COR-L47 (cell line): ENCODE results near the gene DOCK1.
"Not testable (repeated sequence)": the region's sequence is repeated elsewhere in the genome, so short reads cannot be mapped to it uniquely, and the experiment has no call there.

Source experiments
- DNase-seq: peaks from one replicate; lab custom pipeline; 2025; lab: John Stamatoyannopoulos, UW

The DOCK1 gene

DNA sequence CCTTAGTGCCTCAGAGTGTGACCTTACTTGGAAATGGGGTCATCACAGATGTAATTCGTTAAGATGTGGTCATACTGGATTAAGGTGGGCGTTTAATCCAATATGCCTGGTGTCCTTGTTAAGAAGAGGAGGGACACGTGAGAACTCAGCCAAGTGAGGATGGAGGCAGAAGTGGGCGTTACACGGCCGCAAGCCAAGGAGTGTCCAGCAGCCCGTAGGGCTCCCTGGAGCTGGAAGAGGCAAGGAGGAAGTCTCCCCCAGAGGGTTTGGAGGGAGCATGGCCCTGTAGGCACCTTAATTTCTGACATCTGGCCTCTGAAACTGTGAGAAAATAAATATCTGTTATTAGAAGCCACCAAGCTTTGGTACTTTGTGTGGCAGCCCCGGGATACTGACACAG is 21.3 kb downstream of the DOCK1 start:
- no peak for DNase-seq

DNA sequence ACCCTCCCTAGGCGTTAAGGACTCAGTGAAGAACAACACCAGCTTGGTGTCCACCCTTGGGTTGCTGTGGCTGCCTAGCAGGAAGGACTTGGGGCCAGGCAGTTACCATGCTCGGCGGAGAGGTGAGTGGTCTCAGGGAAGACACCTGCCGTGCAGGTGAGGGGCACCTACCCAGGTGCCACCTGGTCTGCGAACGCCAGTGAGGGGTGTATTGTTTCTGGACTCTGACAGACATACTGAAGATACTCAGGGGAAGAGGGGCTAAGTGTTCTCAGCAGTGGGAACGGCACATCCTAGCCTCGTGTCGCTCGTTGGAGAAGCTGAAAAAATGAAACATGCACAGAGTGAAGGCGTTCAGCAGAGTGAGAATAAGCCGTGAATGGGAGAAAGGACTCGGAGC is 22.6 kb downstream of the DOCK1 start:
- no peak for DNase-seq

DNA sequence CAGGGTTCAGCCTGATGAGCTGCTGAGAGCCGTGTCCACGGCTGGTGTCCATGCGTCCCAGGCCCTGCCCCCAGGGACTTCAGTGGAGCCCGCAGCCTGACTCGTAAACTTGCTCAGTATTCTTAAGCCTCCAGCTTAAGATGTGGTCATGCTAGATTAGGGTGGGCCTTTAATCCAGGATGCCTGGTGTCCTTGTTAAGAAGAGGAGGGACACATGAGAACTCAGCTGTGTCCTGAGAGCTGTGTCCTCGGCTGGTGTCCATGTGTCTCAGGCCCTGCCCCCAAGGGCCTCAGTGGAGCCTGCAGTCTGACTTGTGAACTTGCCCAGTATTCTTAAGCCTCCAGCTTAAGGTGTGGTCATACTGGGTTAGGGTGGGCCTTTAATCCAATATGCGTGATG is 23.0 kb downstream of the DOCK1 start:
- DNase-seq = no peak

DNA sequence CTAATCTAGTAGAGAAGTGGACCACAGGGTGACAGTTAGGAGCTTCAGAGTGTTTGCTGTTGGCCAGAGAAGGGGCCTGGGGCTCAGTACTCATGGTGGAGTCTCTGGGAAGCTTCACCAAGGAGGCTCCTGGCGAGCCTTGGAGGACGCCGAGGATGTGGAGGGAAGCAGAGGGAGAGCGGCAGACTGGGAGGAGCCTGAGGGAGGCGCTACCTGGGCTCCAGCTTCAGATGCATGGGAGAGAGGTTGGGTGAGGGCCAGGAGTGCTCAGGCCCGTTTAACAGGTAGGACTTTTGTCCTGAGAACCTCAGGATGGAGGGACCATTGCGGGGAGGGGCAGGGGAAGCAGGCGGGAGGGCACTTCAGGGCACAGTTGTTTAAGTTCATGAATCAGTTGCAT is 24.2 kb downstream of the DOCK1 start:
- DNase-seq = no peak

DNA sequence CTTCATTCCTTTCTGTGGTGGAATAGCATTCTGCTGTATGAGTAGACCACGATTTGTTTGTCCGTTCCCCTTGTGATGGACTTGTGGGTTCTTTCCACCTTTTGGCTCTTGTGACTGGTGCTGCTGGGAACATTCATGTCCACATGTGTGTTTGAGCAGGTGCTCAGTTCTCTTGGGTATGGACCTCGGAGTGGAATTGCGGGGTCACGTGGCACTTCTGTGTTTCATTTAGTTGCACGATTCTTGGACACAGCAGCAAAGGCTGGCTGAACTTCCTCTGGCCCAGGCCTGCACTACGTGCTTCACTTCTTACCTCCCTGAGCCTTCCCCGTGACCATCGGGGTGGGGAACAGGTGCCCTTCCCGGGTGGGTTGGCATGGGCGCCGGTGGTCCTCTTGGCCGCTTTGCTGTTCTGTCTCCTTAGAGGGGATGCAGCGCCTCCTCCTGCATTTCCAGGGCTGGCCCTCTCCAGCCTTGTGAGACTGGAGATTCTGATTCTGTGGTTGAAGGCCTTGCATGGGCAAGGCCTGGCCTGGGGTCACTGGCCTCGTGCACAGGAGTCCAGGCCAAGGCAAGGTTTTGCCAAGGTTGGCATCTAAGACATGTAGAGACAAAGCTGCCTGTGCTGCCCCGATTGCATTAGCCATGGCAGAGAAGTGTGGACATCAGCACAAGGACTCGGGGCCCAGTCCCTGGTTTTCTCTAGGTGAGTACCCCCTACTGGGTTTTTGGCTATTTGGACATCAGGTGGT is 25.1 kb downstream of the DOCK1 start:
- DNase-seq = no peak

DNA sequence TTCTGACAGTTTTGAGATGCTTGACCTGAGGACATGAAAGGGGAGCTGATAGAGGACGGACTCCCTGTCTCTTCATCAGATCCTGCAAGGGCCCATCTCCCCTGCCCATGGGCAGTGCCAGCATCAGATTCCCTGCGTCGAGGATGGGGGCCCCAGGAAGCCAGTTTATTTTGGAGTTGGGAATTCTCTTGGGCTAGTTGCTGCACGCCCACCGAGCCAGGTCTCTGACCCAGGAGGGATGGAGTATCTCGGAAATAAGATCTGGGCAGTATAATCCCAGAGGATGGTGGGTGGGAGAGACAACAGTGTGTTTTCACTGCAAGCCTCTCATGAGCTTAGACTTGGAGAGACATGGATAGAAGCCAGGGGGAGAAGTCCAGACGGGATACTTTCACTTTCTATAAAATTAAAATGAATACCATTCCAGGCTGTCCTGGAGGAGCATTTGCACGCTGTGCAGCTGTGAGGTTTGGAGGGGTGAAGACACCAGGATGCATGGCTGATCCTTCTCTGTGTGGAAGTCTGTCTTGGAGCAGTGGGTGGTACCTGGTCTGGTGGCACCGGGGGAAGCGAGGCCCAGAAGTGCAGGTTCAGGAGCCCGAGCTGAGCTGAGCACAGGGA is 25.8 kb downstream of the DOCK1 start:
- DNase-seq = no peak

DNA sequence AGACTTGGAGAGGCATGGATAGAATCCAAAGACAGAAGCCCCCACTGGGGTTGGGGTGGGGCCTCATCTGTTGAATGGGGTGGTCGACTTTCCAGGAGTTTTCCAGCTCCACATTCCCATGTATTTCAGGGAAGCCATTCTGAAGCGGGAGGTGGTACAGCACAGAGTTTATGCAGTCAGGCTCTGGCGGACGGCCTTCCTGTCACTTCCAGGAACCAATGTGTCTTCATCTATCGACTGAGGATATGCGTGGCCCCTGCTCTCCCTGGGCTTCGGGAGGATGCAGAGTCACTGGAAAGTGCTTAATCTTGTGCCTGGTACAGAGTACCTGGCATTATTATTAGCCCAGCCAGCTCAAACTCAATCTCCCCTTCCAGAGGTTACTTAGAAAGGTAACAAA is 26.3 kb downstream of the DOCK1 start:
- DNase-seq = no peak

DNA sequence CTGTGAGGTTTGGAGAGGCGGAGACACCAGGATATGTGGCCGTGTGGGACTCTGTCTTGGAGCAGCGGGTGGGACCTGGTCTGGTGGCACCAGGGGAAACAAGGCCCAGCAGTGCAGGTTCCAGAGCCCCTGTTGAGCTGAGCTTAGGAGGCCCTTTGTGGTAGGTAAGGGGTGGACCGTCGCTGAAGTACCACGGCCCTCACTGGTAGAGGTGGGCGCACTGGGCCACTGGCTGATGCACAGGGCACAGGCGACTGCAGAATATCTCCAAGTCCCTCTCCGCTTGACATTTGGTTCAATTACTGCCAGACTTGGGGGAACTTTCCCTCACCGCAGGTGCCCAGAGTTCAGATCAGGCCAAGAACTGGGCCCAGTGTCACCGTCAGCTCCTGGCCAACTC is 27.3 kb downstream of the DOCK1 start:
- no peak for DNase-seq

DNA sequence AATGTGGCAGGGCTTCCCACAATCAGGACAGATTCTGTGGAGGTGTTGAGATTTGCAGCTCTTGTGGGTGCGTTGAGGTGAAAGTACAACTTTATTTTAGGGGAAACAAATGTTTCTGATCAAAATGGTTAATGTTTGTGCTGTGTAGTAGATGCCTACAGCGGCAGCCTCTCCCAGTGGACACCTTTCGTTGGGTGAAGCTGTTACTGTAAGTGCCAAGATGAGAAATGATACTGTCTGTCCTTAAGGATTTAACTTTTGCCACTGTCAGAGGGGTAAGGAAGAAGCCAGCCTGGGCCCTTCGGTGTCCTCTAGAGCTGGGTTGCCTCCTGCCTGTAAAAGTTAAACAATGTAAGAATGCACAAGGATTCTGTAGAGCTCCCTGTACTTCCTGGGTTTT is 27.9 kb downstream of the DOCK1 start:
- no peak for DNase-seq

DNA sequence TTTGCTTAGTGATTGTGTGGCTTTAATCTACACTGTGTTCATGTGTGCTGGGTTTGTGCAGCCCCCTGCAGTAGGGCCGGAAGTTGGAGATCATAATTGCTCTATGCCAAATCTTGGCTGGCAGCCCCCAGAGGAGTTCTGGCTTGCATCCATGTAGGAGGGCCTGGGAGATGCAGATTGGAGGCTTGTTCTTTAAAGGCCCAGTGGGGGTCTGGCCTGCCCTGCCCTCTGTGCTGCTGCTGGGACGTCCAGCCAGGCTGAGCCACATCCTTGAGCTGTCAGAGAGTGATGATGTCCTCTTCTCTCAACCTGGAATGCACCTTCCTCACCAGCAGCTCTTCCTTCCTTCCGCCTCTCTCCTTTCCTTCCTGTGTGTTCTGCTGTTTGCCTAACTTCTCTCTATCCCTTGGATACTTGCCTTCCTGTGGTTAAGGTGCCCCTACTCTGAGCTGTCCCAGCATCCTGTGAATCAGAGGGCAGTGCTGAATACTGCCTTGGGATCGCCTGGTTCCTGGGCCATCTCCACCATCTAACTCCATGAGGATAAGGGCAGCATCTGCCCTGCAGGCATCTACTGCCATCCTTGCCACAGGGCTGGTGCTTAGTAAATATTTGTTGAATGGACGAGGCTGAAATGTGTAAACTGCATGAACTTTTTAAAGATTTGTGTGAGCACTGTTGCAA is 30.2 kb downstream of the DOCK1 start:
- DNase-seq = no peak

DNA sequence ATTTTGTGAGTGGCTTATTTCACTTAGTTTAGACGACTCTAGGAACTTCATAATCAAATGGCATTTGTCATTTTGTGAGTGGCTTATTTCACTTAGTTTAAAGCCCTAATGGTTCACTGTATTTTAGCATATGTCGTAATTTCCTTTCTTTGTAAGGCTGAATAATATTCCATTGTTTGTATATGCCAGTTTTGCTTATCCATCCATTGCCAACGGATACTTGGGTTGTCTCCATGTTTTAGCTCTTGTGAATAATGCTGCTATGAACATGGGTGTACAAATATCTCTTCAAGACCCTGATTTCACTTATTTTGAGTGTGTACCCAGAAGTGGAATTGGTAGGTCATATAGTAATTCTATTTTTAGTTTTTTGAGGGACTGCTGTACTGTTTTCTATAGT is 31.8 kb downstream of the DOCK1 start:
- DNase-seq = no peak

DNA sequence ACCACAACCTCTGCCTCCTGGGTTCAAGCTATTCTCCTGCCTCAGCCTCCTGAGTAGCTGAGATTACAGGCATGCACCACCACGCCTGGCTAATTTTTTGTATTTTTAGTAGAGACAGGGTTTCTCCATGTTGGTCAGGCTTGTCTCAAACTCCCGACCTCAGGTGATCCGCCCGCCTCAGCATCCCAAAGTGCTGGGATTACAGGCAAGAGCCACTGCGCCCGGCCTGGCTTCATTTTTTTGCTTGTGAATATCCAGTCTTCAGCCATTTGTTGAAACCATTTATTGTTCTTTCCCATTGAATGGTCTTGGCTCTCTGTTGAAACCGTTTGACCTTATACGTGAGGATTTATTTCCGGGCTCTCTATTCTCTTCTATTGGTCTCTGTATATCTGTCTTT is 32.9 kb downstream of the DOCK1 start:
- DNase-seq = not testable (repeated sequence)

DNA sequence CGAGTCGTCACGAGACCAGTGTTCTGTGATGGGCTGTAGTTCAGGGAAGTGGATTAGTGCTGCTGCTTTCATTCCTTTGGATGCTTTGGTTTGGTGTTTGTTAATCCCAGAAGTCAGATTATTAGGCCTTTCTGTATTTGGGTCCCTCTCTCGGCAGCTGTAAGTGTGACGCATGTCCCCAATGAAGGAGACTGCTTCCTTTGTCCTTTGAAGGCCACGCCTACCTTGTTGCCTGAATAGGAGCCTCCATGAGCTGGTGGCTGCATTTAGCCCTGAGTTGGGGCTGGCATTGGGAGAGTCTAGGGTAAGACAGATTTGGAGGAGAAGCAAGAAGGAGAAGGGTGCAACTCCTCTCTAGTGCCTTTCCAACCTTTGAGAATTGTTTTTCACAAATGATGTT is 34.5 kb downstream of the DOCK1 start:
- DNase-seq = no peak

DNA sequence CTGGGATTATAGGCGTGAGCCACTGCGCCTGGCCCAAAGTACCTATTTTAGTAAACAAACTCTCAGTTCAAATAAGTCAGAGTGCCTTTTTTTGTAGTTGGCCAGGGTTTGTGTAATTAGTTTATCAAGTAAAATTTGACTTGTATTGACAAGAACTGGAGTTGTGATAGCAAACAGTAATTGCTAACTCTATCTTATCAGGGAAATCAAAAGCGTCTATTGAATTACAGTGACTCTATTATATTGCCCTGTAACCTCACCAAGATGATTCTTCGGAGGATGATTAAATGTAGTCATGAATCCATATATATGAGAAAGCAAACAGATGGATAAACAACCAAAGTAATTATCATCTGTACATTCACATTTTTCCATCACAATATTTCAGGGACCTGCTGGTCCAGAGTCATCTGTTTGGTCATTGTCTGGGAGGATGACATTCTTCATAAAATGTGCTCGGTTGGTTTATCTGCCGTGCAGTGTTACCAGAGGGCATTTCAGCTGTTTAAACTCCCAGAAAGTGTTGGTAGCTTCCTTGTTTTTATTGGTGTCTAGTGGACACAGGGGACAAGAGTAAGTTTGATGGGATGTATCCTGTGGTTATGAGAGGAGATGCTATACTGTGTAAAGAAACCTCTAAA is 35.6 kb downstream of the DOCK1 start:
- DNase-seq = no peak

DNA sequence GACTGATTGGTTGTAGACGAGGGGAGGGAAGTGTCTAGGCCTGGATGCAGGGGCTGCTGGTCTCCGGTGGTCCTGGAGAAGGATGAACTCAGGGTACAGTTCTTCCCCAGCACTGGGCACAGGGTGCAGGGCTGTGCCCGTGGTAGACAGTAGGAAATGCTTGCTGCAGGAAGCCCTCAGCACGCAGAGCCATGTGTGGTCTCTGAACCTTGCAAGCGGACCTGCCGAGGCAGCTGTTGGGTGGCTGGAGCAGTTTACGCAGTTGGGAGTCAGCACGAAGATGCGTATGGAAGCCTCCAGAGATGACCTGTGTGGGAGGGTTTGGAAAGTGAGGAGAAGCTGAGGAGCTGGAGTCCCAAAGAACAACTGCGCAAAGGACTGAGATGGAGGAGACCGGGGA is 39.0 kb downstream of the DOCK1 start:
- no peak for DNase-seq

DNA sequence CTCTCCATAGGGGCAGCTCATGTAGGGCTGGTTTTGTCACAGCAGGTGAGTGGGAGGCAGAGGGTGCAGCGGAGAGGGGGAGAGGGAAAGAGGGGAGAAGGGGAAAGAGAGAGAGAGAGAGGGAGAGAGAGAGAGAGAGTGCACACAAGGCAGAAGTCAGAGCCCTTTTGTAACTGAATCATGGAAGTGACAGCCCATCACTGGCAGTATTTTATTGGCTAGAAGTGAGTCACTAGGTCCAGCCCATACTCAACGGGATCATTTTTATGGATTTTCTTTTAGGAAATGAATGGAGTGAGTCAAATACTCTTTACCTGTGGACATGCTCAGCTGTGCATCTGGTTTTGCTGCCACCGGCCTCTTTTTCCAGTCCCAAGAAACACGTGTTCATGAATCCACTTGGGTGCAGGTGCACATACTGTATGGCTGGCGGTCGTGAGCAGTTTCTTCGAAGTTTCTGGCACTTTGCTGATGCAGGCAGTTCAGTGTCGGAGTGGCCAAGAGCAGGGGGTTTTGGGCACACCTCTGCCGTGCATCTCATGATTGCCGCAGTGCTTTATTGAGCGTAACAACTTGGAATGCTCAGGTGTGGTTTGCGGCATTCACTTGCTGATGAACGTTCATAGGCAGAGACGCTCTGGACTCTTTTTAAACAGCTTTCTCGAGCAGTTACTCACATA is 40.3 kb downstream of the DOCK1 start:
- no peak for DNase-seq

DNA sequence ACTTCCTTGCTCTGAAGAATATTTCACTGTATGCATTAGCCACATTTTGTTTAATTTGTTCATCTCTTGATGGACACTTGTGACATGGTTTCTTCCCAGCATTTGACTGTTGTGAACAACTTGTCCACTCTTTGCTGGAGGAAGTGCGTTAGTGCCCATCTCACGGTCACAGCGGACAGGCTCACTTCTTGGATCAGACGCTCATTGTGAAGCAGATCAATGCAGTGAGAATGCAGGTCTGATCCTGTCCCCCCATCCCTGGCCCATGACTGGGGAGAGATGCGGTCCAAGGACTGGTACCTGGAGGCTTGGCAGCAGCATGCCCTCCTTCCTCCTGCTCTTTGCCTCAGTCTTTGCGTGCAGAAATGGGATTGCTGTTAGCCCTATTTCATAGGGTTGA is 41.5 kb downstream of the DOCK1 start:
- no peak for DNase-seq

DNA sequence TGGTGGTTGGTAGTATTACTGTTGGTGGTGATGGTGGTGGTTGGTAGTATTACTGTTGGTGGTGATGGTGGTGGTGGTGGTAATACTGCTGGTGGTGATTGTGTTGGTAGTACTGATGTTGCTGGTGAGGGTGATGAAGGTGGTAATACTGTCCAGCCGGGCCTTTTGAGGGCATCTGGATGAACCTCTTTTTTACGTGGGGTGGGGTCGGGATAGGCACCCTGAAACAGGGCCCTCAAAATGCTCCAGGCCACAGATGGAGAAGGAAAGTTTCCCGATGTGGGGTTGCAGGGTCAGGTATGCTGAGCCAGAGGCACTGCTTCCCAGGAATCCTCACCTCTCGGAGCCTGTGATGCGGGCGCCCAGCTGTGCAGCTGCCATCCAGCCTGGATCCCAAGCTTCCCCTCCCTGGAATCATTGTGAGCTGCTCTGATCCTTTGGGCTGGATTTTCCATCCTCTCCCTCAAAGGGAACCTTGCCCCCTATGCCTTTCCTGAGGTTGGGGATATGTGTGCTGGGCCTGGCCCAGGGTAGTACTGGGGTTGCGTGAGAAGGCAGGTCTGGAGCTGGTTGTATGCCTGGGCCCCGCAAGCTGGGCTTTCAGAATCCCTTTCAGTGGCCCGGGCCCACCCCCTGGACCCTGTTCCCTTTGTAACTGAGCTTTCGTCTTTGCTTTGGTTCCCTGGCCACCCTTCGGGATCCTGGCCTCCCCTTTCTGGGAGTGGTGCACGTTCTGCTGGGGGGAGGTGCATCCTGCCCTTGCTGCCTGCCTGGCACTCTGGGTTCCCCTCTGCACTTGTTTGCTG is 43.3 kb downstream of the DOCK1 start:
- no peak for DNase-seq

DNA sequence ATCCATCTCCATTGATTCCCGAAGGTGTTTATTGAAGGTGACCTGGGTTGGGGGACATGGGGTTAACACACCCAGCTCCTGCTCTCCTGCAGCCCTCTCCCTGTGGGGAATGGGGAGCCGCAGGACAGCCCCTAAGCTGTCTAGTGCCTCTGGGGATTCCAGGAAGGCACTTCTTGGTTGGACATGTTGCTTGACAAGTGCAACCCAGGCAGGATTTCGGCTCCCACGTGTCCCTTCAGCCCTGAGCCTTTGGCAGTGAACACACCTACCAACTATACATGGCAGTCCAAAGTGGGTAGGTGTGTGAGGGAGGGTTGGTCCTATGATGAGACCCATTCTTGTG is 43.9 kb downstream of the DOCK1 start:
- DNase-seq = no peak

DNA sequence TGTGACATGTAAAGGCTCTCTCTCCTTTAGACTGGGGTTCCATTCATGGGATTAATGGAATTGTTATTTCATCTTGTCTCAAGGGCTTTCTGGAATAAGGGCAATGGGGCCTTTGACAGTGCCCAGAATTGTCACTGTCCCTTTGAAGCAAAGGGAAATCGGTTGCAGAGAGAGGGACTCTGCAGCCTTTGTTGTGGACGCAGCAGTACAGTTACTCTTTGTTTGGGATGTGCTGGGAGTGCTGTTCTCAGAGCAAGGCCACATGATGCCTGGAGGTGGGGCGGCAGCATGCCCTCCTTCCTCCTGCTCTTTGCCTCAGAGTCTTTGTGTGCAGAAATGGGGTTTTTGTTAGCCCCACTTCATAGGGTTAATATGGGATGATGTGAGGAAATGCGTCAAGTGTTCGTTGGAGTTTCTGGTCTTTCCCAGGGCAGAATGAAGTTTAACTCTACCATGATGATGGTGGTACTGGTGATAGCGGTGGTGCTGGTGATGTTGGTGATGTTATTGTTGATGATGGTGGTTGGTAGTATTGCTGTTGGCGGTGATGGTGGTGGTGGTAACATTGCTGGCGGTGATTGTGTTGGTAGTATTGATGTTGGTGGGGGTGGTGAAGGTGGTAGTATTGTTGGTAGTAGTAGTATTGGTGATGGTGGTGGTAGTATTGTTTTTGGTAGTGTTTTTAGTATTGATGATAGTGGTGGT is 45.3 kb downstream of the DOCK1 start:
- DNase-seq = no peak

DNA sequence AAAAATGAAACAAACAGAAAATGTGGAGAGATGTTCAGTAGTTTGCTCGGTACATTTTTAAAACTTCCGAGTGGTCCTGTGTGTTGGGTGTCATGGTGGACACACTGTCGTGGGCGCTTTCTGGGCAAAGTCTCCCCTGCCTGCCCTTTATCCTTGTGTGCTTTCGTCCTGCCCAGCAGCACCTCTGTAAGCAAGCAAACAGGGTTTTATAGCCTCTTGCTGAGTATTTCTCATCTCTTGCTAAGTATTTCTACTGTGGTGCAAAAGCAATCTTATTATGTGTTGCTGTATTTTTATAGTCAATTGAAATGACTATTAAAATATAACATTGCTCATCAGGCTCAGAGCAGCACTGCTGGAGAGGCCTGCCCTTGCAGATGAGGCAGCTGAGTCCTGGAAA is 48.7 kb downstream of the DOCK1 start:
- DNase-seq = no peak
